ENCODE results near the gene RAP1GAP2.

RAP1GAP2 gene

GRCh38 chr17:2796164-2797125 is at the start of gene RAP1GAP2:
Gene RAP1GAP2 (plus strand): TSS chr17:2796438. CDS start chr17:2796528, 90 bp downstream.
- TF ChIP-seq ZNF8 (CRISPR knock-in tag; IDR thresholded peaks at IDR 0.05) (no peak), GLIS3 (CRISPR knock-in tag; IDR thresholded peaks at IDR 0.05) (no peak), OSR1 (CRISPR knock-in tag; IDR thresholded peaks at IDR 0.05) (no peak), ZFP30 (CRISPR knock-in tag; IDR thresholded peaks at IDR 0.05) (no peak), ISL1 (CRISPR knock-in tag; IDR thresholded peaks at IDR 0.05) (no peak), ZFP3 (CRISPR knock-in tag; IDR thresholded peaks at IDR 0.05) (no peak), TOX (CRISPR knock-in tag; IDR thresholded peaks at IDR 0.05; ENCODE audit: borderline replicate concordance) (no peak), PPARA (CRISPR knock-in tag; IDR thresholded peaks at IDR 0.05; ENCODE audit: borderline replicate concordance) (no peak), POU6F1 (CRISPR knock-in tag; IDR thresholded peaks at IDR 0.05; ENCODE audit: borderline replicate concordance, low read depth) (no peak), TCF4 (CRISPR knock-in tag; IDR thresholded peaks at IDR 0.05; ENCODE audit: borderline replicate concordance) (no peak), PATZ1 (CRISPR knock-in tag; IDR thresholded peaks at IDR 0.05; ENCODE audit: borderline replicate concordance) (no peak), ZNF70 (CRISPR knock-in tag; IDR thresholded peaks at IDR 0.05) (no peak), ZC3H10 (CRISPR knock-in tag; IDR thresholded peaks at IDR 0.05) (no peak)
- no peak; the same call in 2 of the 3 replicates for ATAC-seq

GRCh38 chr17:2749058-2749783 is 47.0 kb upstream of the RAP1GAP2 start, which contains the start of gene CCDC92B:
Gene CCDC92B (minus strand): TSS chr17:2749652. CDS start chr17:2735145, 14,507 bp downstream.
- TF ChIP-seq ZNF8 (CRISPR knock-in tag; IDR thresholded peaks at IDR 0.05) (no peak), ZNF565 (CRISPR knock-in tag; conservative IDR thresholded peaks at IDR 0.05; ENCODE audit: low read depth) (no peak), SNAI2 (CRISPR knock-in tag; IDR thresholded peaks at IDR 0.05) (no peak), OSR1 (CRISPR knock-in tag; IDR thresholded peaks at IDR 0.05) (no peak), CREB5 (CRISPR knock-in tag; IDR thresholded peaks at IDR 0.05; ENCODE audit: low read depth) (no peak), TSHZ2 (CRISPR knock-in tag; IDR thresholded peaks at IDR 0.05) (no peak), ISL1 (CRISPR knock-in tag; IDR thresholded peaks at IDR 0.05) (no peak), RARB (CRISPR knock-in tag; IDR thresholded peaks at IDR 0.05) (no peak), TCF4 (CRISPR knock-in tag; IDR thresholded peaks at IDR 0.05; ENCODE audit: borderline replicate concordance) (no peak), ZNF70 (CRISPR knock-in tag; IDR thresholded peaks at IDR 0.05) (no peak)
- ATAC-seq = peak; percentile 37

- ATAC-seq = peak; percentile 99
- peak; percentile 70; the same call in 1 of the 2 replicates for TF ChIP-seq SNAI2 (CRISPR knock-in tag; IDR thresholded peaks at IDR 0.05)
- 0 out of 2 replicates have a peak, but pooled peaks have one; percentile 35 for TF ChIP-seq CSDC2 (CRISPR knock-in tag; IDR thresholded peaks at IDR 0.05)
- TF ChIP-seq GLIS3 (CRISPR knock-in tag; IDR thresholded peaks at IDR 0.05) = no peak
- TF ChIP-seq OSR1 (CRISPR knock-in tag; IDR thresholded peaks at IDR 0.05) = no peak
- no peak for TF ChIP-seq RARB (CRISPR knock-in tag; IDR thresholded peaks at IDR 0.05)
- TF ChIP-seq TSHZ2 (CRISPR knock-in tag; IDR thresholded peaks at IDR 0.05) = peak; percentile 32; the same call in 1 of the 2 replicates
- TF ChIP-seq ZFP3 (CRISPR knock-in tag; IDR thresholded peaks at IDR 0.05) = peak; percentile 78
- no peak for TF ChIP-seq ESRRG (CRISPR knock-in tag; IDR thresholded peaks at IDR 0.05)
- TF ChIP-seq ZC3H10 (CRISPR knock-in tag; IDR thresholded peaks at IDR 0.05) = no peak
Observed at GRCh38 chr17:2749784-2750181, 46.5 kb upstream of the RAP1GAP2 start.
